ENCODE results near the gene CSRP1.
A peak's percentile ranks its signal among the peaks of the same experiment; 100 is the strongest.
"Not testable (repeated sequence)": the region's sequence is repeated elsewhere in the genome, so short reads cannot be mapped to it uniquely, and the experiment has no call there.

The CSRP1 gene

DNA sequence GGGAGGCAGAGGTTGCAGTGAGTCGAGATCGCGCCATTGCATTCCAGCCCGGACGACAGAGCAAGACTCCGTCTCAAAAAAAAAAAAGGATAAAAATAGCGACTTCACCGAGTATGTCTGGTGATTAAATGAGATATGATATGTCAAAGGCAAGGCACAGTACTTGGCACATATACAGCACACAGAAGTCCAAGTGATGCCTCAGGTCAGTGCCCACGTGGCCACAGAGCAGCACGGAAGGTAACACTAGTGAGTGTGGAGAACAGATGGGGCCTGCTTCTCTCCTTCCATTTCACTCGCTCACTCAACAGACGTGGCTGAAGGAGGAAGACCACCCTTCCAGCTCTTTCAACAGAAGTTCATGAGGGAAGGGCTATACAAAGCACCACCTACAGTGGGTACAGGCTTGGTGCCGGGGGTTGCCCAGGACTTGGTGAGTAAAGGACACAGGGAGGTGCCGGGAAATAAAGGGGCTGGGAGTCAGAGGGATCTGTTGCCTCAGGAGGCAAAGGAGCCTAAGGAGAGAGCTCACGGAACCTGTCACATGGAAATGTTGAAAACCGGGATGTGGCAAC lies 8.9 kb downstream of the CSRP1 start:
- DNase-seq (ENCODE audit: low read depth in 2 of 3, low spot score in 2 of 3) = no peak

DNA sequence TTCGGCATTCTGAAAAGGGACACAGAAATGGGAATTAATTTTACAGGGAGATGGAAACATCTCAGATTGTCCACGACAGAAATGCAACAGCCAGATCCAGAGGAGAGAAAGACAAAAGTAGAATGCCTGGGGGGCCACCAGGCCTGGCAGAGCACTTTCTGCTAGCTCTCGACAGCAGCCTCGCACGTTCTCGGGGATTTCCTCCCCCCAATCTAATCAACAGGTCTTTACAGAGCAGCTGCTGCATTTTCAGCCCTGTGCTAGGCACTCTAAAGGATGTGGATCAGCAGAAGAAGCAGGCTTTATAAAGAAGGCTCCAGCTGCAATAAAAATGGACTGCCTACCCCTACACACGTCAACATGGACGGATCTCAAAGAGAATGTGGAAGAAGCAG lies 10.6 kb downstream of the CSRP1 start:
- DNase-seq (ENCODE audit: low read depth in 2 of 3, low spot score in 2 of 3) = no peak

DNA sequence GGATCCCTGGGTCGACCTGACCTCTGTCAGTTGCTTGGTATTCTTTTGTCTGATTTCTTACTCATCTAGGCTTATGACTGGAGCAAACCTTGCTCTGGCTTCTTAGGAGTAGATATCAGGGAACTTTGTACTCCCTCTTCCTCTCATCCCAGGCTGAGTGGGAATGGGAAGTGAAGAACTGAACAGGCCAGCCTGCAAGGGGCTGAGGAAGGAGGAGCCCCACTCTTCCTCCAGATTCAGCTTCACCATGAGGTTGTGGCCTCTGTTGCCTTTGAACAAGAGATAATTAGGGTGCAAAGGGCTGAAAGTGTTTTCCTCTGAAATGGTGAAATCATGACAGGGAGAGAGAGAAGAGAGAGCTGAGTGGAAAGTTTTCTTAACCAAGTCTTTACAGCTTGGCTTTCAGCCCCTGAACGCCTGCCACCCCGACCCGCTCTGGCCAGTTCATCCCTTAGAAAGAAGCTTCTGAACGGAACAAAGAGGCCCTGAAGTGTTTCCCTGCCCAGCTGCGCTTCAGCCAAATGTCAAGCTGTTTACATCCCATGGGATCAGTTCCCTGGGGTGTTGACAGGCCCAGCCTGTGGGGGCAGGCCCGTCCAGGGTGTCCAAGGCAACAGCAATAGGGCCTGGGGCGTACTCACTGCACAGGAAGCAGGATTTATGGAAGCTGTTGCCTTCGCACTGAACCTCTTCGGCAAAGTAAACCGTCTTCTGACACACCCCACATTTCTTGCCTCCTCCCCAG lies 11.2 kb downstream of the CSRP1 start:
- no peak for DNase-seq (ENCODE audit: low read depth in 2 of 3, low spot score in 2 of 3)

DNA sequence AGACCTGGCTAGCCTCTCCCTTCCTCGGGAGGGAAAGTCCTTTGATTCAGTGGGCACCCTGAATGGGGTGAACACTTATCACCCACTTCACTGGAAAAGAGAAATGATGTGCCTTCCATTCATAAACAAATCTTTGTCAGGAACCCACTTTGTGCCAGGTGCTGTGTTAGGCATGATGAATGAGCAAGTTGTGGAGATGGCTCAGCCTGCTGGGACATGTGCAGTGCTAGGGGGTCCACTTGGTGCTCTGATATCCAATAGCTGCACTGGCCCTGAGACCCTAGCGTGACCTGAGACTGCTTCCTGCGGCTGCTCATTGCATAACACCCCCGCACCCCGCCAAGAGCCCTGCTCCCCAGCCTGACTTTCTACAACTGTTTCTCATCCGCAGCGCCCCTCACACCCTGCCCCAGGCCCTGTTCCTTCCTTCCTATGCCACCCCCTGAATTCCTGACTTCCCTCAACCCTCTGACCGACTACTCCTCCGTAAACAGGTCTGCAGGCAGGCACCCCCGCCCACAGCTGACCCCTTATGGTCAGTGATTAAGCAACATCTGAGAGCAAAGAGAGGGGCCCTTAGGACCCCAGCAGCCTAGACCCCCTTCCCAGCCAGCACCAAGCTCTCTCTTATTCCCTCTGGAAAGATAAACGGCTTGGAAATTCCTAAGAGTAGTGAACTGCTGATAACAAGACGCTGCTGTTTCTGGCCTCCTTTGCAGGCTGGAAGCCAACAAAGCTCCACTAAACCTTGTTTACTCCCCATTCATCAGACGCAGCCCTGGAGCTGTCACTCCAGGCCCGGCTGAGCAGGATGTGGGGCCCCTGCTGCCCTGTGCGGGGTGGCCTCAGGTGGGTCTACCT lies 12.9 kb downstream of the CSRP1 start:
- DNase-seq (ENCODE audit: low read depth in 2 of 3, low spot score in 2 of 3) = no peak

DNA sequence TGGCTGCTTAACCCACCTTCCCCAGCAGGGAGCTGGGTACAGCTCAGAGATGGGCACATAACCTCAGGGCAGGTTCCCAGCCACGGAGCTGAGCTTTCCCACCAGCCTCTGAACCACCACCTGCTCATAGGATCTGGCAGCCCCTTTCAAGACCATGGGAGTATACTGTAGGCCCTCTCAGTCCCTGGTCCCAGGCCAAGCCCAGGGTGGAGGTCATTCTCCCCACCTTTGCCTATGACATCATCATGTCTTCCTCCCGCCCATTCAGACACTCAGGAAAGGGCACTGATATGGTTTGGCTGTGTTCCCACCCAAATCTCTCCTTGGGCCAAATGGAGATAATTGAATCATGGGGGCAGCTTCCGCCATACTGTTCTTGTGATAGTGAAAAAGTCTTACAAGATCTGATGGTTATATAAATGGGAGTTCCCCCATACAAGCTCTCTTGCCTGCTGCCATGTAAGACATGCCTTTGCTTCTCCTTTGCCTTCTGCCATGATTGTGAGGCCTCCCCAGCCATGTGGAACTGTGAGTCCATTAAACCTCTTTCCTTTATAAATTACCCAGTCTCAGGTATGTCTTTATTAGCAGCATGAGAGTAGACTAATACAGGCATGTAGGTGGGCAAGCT lies 13.8 kb downstream of the CSRP1 start:
- not testable (repeated sequence) for DNase-seq (ENCODE audit: low read depth in 2 of 3, low spot score in 2 of 3)

DNA sequence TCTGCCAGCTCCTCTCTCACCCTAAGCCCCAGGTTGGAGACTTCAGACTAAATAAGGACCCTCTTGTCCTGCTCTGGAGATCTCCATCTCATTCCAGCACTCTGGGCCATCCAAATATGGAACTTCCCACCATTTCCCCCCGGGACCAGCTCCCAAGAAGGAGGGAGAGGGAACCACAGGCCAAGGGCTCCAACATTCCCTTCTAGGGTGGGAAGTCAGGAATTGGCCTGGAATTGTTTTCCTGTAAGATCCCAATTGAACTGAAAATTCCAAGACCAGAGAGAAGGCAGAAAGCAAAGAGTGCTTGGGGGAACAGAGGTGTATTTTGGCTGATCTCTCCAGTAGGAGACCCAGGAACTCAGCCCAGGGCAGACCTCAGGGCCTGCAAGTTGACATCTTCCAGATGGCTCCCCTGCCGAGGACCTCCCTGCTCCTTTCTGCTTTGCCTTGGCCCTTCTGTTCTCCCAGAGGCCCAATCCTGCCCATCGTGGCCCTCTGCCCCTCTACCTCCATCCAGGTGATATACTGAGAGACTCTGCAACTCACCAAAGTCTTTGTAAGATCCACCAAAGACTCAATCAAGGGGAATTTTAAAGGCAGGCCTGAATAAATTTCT lies 14.9 kb downstream of the CSRP1 start:
- DNase-seq (ENCODE audit: low read depth in 2 of 3, low spot score in 2 of 3) = no peak

DNA sequence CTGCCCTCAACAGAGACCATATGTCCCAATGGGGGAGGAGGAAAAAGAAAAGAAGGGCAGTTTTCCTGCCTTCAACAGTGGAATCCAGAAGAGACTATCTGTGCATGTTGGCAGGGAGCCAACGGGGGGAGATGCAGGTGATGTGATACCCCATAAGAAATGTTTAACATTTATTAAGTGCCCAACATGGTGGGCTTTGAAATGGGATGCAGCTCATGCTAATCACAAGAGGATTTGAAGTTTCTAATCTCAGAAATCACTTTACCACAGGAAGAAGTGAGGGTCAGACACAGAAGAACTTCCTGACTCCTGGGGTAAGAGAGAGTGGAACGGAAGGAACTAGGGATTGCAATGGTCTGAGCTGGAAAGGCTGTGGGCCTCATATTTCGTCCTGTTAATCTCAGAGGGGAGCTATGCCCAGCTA lies 16.2 kb downstream of the CSRP1 start:
- DNase-seq (ENCODE audit: low read depth in 2 of 3, low spot score in 2 of 3) = no peak

DNA sequence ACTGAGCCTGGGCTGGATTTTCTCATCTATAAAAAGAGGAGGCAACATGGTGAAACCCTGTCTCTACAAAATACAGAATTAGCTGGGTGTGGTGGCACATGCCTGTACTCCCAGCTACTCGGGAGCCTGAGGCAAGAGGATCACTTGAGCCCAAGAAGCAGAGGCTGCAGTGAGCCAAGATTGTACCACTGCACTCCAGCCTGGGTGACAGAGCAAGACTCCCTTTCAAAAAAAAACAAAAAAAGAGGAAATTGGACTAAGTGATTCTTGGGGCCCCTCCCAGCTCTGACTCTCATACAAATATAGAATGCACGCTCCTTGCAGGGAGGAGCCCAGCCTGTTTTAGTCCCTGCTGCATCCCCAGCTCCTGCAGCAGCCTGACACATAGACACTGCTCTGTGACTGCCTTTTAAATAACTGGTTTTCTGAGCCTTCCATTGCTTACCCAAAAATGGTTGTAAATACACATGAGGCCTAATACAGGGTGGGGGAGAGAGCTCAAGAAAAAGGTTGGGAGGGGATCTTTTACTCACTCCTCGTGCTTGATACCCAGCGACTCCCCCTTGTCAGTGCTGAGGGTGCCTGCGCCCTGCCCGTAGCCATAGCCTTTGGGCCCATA lies 17.2 kb downstream of the CSRP1 start:
- no peak for DNase-seq (ENCODE audit: low read depth in 2 of 3, low spot score in 2 of 3)

DNA sequence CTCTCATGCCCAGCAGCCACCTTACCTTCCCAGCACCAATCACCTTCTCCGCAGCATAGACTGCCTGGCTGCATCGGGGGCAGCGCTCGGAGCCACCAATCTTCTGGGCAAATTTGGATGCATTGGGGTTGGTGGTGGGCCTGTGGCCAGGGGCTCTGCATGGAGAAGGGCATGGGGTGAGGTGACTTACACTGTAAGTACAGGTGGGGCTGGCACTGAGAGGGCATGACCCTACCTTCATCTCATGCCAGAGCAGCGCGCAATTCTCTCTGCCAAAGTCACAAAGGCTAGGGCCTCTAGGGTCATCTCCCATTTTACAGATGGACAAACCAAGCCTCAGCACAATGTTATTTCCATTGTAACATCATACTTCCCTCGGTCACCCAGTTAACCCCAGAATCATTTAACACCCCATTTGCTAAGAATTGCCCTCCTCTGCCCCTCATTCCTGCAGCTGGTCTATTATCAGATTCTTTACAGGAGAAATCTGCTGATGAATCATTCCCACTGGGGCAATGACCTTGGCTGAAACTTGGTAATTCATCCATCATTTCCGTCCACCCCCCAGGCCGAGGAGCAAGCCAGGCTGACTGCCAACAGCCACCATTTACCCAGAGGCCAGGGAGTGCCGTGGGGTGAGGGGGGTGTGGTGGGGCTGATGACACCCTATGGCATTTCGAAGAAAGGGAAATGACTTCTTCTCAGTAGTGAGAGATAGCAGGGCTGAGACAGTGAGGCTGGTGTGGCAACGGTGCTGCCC lies 17.9 kb downstream of the CSRP1 start:
- no peak for DNase-seq (ENCODE audit: low read depth in 2 of 3, low spot score in 2 of 3)

DNA sequence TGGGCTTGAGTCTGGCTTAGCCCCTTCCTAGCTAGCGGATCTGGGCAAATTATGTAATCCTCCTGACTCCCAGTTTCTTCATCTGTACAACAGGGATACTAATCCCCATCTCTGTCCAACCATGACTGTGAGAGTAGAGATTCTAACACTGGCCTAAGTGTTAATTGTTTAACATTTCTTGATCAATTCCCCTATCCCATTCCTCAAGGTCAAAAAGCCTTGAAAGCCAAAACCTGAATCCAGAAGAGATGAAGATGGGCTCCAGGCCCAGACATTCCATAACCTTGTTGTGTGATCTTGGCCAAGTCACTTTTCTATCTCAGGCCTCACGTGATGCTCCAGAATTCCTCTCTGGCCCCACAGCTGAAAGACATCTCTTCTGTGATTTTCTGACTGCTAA lies 19.2 kb downstream of the CSRP1 start:
- DNase-seq (ENCODE audit: low read depth in 2 of 3, low spot score in 2 of 3) = no peak

DNA sequence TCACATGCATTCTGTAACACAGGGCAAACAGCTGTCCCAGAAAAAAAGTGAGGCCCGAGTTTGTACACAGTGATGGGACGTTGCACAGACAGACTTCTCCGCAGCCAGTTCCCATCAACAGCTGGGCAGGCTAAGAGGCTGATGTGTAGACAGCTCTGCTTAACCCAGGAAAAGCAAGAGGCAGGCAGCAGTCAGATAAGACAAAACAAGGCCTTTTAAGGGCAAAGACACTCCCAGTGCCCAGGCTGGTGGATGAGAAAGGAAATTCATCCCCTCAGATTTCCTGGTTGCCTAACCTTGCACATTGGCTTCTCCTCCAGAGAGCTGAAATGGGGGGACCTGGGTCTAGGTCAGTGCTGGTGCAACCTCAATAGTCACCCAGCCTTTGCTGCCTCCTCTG lies 20.7 kb downstream of the CSRP1 start:
- DNase-seq (ENCODE audit: low read depth in 2 of 3, low spot score in 2 of 3) = no peak

DNA sequence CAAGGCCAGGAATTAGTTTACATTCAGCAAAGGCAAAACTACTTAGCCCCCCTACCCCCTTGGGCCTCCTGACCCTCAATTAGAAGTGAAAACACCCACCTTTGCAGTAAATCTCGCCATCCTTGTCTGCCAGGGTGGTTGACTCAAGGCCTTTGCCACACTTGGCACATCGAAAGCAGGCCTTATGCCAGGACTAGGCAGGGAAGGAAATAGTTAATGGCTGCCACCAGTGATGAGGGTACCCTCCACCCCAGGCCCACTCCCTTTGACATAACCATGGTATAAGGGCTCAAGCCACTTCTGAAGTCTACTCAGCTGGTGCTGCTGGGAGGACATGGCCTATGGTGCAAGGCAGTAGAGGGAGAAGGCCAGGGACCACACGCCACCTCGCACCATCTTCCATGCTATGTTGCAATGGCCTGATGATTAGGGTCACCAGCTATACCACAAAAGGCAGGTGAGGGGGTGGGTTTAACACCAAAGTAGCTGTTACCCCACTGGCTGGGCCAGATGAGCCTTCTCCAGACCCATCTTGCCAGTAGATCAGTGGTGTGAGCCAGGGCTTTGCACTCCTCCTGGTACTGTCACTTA lies 21.6 kb downstream of the CSRP1 start:
- no peak for DNase-seq (ENCODE audit: low read depth in 2 of 3, low spot score in 2 of 3)

DNA sequence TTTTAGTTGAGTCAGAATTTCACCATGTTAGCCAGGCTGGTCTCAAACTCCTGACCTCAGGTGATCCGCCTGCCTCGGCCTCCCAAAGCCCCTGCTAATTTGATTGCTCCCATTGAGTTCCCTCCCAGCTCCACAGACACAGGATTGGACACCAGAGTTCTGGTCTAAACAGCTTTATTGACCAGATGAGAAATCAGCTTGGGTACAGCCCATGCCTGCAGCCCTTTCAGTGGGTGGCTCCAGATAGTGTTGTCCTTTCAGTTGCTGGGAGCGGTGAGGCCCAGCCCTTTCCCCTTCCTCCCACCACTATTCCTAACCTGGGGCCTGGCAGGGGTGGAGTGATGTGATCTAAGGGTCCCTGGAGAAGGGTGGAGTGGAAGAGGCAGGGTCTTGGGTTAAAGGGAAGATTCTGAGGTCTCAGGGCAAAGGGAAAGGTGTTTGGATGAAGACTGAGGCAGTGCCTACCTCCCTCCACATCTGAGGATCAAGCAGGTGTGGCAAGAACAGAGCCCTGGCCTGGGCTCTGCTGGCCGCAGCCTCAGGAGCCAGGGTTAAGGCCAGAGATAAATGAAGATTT lies 23.5 kb downstream of the CSRP1 start:
- DNase-seq (ENCODE audit: low read depth in 2 of 3, low spot score in 2 of 3) = no peak

DNA sequence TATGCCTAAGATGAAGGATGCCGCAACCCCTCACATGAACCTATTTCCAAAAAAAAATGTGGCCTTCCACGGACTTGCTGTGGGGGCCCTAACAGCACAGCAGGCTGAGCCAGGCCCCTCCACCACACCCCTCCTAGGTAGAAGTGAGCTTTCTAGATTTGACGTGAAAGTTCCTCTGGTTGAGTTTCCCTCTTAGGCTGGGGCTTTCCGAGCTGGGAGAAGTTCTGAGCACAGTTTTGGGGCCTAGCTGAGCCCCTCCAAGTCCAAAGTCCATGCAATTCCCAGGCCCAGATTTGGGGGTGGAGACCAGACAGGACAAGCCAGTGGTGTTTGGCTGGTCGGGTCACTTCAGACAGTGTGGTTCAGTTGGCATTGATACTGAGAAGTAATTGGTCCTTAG lies 24.2 kb downstream of the CSRP1 start:
- no peak for DNase-seq (ENCODE audit: low read depth in 2 of 3, low spot score in 2 of 3)

DNA sequence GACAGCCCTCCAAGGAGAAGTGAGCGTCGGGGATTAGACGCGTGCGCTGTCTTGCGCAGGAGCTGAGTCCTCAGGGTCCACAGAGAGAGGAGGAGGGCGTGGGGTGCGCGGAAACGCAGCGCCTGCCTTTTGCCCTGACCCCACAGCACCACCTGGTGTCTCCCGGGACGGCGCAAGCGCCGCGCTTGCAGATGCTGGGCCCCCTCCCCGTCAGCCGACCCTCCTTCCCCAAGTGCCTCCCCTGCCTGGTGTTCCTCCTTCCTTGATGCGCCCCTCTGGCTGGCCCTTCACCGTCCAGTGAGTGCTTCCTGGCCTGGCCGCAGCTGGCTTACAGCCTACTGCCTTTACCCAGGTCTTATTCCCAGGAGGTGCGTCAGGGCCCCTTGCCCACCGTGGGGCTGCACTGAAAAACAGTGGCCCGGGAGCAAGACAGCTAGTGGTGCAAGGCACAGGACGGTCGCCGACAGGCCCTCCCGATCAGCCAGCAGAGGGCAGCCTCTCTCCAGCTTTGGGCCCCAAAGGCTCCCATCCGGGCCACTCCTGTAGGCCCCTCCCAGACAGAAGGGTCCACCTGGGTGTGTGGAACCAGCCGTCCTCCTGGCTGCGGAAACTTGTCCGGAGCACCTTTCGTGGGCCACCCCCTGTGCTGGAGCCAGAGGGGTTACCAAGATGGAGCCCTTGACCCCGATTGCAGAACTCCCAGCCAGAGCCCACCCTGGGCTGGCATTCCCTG lies 25.0 kb downstream of the CSRP1 start:
- DNase-seq (ENCODE audit: low read depth in 2 of 3, low spot score in 2 of 3) = peak; percentile 50 to 62 (median 60)

DNA sequence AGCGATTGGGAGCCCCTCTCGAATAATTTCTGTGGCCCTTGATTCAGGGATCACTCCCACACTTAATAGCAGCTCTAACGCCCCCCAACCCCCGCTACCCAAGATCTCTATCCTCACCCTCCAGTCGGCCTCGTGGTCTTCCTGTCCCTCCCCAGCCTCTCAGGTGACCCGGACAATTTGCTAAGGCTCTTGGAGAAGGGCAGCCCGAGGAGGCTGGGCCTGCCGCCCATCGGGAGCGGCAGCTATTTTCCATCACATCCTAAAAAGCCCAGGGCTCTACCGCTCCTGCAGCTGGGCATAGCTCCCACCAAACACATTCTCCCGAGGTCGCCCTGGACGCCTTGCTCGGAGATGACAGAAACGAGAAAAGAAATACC lies 25.9 kb downstream of the CSRP1 start:
- DNase-seq (ENCODE audit: low read depth in 2 of 3, low spot score in 2 of 3) = no peak

DNA sequence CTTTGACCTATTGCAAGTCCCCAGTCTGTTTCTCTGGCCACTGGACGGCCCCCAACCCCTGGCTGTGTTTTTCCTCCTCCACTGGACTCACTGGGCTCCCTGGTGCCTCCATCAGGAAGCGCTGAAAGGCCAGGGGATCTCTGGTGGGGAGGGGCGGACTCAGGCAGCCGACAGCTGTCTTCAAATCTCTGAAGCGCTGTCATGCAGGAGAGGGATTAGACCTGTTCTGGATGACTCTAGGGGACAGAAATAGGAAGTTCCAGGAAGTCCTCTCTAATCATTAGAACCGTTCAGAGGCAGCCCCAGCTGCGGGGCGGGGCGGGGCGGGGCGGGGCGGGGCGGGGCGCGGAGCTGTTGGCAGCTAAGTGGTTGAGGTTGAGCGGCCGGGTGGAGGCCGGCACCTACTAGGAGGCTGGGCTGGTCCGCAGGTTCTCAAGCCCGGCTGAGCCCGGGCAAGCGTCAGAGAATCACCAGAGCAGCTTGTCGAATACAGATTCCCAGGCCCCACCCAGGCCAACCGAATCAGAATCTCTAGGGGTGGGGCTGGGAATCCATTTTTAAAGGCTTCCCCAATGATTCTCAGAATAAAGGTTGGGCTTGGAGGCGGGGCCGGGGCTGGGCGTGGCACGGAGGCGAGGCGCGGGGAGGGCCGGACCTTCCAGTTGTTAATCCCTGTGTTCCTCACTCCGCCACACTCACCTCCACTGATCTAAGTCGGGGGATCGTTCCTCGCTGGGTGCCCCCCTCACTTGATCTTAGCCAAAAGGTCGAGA lies 26.5 kb downstream of the CSRP1 start:
- DNase-seq (ENCODE audit: low read depth in 2 of 3, low spot score in 2 of 3) = peak; percentile 15 to 47 (median 20)

DNA sequence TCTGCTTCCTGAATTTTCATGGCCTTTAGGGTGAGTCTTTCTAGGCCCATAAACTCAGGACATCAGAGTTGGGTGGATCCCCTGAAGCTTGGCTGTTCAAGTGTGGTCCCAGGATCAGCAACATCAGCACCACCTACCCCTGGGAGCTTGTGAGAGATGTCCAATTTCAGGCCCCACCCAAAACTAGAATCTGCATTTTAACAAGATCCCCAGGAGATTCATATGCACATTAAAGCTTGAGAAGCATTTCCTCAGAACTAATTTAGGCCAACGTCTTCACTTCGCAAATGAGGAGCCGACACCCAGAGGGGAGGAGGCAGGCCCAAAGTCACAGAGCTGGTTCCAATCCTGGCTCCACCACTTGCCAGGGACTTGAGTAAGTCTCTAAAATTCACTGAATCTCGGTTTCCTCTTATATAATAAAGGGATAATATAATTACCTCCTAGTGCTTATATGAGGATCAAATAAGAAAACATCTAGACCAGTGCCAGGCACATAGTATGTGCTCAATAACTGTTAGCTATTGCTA lies 27.7 kb downstream of the CSRP1 start:
- DNase-seq (ENCODE audit: low read depth in 2 of 3, low spot score in 2 of 3) = no peak

Measured in activated CD8-positive, alpha-beta memory T cell treated with anti-CD3 and anti-CD28 coated beads for 48 hours (primary cell).